ENCODE results near the gene LIPE.

The LIPE gene

DNA sequence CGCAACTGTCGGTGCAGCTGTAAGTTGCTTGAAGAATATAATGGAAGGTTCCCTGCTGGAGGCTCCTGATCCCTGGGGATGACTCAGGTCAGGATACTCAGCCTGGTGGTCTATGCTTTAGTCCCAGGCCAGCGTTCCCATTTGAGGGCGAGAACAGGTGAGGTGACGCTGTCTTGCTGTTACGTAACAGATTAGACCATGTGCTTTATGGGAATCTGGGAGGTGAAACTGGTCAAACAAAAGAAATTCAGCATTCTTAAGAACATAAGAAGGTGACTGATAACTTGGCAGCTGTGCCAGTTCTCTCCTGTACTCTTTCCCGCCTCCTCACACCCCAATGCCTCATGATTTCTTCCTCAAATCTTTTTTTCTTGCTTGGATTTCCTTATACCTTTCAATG is 15.6 kb upstream of the LIPE start, which contains the start of gene CXCL17:
CXCL17 (minus strand) TSS at position 114 of the 400 bp plus-strand sequence. CDS start 114 bp downstream, outside the sequence.
- DNase-seq: no peak

DNA sequence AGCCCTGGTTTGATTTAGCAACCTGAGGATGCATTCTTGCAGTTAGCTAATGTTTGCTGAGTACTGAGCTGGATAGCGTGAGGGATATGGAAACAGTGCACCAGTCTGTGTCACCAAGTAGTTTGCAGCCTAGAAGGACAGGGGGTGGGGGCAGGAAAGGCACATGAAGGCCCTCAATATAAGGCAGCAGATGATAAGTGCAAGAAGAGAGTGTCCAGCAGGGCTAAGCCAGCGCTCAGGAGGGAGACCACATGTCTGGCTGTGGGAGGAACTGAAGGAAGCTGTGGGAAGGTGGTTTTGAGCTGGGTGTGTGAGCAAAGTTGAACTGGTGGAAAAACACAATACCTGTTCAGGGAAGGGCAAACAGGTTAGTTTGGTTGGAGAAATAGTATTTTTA is 13.9 kb upstream of the LIPE start:
- DNase-seq: peak; percentile 20

DNA sequence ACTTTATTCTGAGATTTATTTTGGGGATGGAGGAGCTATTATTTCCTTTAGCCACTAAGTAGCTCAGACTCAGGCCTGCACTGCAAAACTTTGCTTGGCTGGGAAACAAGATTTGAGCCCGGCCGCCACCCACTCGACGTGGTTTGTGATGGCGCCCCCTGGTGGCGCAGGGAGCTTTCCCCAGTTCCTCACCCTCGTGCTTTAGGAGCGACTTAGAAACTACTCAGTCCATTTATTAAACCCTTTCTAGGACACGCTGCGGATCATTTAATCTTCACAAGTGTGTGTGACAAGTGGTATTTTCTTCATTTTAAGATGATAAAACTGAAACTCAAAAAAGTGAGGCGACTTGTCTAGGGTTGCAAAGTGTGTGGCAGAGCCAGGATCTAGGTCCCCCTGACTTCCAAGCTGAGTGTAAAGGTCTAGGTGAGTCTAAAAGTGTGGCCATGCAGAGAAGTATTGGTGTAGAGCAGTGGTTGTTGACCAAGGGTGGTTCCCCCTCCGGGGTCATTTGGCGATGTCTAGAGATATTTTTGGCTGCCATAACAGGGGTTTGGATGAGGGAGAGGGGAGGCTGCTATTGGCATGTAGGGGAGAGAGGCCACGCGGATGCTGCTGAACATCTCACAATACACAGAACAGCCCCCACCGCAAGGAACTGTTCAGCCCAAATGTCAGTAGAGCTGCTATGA is 13.3 kb upstream of the LIPE start:
- peak; percentile 88 for DNase-seq

DNA sequence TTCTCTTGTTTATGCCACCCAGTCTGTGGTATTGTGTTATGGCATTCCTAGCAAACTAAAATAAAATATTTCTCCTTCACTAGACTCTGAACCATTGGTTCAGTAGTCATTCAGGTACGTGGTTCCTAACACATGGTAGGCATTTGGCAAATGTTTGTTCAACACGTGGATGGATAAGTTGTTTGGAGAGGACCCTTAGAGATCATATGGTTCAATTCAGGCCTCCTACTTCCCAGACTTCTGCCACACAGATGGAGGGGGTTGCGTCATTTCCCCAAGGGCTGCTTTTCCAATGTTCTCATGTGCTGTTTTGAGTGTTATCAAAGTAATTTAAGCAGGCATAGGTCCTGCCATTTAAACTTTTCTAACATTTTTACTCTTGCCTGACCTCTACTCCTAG is 8.8 kb upstream of the LIPE start:
- no peak for DNase-seq

DNA sequence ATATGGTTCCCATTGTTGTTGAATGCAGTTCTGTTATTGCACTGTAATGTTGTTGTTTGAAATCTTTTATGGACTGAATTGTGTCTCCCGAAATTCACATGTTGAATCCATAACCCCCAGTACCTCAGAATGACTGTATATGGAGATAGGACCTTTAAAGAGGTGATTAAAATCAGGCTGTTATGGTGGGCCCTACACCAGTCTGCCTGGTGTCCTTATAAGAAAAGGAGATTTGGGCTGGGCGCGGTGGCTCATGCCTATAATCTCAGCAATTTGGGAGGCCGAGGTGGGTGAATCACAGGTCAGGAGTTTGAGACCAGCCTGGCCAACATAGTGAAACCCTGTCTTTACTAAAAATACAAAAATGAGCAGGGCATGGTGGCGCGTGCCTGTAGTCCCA is 8.1 kb upstream of the LIPE start:
- no peak for DNase-seq

DNA sequence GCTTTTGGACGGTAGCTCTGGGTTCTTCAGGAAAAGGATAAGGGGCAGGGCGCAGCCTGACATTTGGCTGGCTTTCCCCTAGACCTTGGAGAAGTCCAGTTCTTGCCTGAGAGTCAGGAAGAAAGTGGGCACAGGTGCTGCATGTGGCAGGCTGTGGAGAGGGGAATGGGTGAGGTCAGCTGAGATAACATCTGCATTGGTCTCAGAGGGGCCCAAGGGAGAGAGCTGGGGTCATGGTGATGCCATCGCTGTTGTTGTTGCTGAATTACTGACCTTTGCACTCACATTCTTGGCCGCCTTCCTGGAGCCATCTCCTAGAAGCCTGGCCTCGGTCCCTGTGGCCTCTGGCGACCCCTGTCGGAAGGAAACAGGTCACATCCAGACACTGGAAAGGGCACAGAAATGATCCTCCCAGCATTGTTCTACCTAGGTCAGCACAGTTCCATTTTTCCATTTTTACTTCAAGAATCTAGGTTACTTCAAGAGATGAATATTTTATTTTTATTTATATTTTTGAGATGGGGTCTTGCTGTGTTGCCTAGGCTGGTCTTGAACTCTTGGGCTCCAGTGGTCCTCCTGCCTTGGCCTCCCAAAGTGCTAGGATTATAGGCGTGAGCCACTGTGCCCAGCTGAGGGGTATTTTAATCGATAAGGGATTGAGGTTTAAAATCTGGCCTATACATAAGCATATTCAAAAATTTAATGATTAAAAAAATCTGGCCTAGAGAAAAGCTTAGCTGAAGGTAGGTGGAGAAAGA is 6.5 kb upstream of the LIPE start:
- DNase-seq: peak; percentile 81

DNA sequence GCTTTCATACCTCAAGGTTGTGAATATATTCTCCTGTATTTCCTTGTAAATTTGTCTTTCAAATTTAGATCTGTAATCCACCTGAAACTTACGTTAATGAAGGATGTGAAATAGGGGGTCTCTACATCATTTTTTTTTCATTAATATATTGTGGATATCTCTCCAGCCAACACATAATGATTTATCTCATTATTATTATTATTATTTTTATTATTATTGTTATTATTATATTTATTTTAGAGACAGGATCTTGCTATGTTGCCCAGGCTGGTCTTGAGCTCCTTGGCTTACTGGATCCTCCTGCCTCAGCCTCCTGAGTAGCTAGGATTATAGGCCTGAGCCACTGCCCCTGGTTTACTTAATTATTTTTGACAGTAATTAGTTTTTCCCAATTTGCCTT is 4.3 kb upstream of the LIPE start:
- DNase-seq: no peak

DNA sequence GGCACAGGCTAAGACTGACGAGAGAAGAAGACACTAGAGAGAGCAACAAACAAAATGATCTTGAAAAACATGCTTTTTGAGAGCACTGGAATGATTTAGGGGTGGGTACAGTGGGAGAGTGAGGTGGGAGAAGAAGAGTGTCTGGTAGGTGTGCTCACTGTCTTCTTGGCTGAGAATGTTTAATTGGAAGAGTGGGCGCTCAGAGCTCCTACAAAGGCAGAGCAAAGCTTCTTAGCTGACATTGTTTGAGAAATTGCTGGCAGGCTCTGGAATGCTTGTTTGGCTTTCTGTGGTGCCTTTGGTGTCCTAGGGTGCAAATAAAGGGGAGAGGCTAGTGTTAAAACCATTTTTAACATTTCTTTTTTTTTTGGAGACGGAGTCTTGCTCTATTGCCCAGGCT is 1.5 kb upstream of the LIPE start:
- DNase-seq: no peak

DNA sequence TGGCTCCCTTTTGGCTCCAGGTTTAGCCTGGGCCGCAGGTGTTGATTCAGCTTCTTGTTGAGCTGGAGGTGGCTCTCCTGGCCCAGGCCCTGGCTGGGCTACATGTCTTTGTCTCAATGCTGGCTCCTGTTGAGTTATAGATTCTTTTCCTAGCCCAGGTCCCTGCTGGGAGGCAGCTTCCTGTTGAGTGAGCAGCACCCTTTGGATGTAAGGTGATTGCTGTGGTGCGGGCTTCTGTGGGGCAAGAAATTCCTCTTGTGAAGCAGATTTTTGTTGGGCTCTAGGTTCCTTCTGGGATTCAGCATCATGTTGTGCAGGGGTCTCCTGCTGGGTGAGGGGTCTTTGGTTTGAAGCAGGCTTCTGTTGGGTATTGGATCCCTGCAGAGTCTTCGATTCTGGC is 545 bp downstream of the LIPE start:
- DNase-seq: no peak

DNA sequence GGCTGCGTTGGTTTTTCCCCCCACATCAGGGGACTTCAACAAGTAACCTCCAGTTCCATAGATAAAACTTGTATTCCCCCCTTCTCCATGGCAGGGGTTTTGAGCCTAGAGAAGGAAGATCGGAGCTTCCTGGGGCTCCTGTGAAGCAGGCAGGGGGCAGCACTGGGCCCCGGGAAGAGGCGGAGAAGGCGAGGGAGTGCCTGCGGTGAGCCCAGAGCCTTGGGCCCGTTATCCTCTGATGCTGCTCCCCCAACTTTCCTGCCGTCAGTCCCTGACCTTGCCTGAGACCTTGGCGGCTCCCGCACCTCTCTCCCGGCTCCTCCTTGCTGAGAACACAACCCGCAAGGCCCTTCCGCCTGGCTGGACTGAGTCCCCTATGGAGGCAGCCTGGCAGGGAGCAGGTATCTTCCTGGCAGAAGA is 2.5 kb downstream of the LIPE start:
- no peak for DNase-seq

DNA sequence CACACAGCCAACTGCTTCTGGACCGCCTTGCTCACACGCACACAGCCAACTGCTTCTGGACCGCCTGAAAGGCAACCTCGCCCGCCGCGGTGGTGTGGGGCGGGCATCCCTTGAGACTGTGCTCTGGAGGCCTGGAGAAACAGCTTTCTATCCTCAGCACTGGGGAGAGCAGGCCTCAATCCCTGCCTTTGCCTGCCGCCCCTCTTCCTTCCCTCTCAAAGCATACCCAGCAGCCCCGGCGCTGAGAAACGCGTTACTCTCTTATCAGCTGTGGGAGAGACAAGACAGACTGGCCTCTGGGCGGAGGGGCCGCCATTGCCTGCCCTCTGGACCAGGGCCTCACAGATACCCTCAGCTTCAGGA is 2.9 kb downstream of the LIPE start:
- no peak for DNase-seq

DNA sequence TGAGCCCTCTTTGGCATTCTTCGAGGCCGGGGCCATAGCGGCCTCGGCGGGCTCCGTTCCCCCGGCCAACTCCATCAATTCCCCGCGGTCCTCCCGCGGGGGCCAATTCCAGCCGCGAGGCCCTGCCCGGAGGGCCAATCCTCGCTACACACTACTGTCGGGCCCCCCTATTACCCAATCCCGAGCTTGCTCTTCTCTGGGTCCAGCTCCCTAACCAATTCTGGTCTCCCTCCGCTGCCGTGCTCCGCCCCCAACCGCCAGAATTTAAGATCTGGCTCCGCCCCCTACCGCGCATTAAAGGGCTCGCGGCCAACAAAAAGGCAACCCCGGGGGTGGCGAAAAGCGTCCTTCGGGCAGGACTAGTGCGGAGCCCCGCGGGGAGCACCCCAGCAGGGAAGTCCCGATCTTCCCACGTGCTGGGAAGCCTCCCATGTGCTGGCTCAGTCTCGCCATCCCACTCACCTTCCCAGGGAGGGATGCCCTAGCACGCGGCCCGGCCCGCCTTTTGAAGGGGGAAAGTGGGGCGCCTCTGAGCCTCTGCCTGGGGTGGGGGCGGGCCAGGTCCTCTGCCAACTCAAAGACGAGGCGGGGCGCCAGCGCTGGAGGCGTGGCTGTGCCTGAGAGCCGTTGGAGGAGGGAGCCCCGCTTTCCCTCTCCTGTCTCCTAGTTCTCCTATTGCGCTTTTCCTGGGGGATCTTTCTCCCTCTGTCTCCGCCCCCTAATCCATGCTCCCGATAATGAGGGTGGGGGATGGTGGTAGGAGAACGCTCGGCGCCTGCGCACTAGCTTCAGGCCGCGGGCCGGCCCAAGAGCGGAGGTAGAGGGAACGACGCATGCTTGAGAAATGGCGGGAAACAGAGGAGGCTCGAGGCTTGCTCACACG is 3.5 kb downstream of the LIPE start:
- peak; percentile 95 for DNase-seq

DNA sequence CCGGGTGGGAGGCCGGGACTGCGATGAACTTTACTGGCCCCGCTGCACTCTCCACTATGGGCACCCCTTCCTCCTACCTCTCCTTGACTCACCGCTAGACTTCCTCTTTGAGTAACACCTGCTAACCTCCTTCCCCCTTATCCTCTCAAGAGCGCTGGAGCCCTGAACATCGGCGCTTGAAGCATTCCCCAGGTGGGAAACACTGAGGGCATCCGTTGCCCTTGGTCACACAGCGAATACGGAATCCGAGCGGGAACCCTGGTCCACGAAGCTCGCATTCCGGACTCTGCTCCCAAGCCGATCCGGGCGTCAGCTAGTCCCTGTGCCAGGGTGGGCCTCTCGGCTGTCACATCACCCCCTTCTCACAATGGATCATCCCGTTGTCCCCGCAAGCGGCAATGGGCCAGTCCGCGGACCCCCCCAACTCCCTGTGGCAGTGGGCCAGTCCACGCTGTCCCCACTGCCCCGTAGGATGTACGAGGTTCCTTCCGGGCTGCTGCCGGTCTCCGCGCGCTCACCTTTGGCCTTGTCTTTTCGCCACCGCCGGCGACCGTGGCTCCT is 4.2 kb downstream of the LIPE start:
- DNase-seq: peak; percentile 58

DNA sequence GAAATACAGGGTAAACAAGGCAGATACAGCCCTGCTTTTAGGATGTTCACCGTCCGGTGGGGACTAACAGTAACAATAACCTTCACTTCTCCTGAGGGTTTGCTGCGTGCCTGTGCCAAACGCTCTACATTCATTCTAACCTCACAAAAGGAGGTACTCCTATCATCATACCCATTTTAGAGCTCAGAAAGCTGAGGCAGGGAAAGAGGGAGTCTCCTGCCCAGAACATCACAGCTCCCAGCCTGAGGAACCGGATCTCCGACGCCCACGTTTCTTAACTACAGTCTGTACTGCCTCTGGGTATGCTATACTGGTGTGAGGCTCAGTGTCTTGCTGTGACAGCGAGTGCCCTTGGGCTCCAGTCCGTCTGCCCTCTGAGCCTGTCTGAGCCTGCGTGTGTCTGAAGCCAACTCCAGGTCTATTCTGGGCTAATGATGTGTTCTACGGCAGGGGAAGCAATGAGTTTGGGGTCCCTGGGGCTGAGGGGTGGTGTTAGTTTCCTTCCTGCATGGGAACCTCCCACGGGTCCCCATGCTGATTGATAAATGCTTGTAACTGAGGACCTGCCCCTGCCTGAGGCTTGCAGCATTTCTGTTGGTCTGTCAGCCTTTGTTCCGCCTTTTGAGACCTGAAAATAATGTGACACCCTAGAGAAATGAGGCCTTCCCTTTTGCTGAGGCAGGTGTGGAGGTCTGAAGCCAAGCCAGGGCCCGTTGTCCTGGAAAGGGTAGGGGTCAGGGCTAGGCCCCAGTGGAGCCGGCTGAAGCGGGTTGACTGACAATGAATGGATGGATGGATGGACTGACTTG is 4.9 kb downstream of the LIPE start:
- no peak for DNase-seq

DNA sequence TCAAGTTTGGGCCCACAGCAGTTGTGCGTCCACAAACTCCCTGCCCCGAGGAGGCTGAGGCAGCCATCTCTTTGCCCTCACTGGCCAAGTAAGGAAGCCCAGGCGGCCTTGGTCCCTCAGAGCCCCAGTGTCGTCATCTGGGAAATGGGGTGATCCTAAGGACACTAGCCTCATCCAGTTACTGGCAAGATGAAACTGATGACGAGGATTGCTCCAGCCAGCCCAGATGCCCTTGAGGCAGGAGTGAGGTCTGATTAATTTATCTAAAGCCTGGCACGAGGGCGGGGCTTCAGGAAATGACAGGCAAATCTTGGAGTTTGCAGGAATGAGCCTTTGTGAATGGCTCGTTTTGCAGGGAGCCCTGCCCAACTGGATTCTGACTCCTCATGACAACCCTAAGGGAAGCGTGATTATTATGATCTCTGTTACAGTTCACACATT is 5.6 kb downstream of the LIPE start:
- no peak for DNase-seq

DNA sequence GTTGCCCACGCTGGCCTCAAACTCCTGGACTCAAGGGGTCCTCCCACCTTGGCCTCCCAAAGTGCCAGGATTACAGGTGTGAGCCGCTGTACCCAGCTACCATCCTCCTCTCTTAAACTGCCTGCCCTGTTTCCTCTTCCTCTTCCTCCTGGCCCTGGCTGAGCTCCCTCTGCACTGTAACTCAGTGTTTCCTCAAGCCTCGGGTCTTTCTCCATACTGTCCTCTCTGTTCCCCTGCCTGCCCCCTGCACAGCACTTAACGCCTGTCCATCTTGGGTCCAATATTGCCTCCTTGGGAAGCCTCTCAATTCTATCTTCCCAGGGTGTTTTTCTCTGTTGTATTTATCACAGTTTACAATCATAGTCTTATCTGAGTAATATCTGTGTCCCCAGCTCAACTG is 6.1 kb downstream of the LIPE start:
- DNase-seq: no peak

DNA sequence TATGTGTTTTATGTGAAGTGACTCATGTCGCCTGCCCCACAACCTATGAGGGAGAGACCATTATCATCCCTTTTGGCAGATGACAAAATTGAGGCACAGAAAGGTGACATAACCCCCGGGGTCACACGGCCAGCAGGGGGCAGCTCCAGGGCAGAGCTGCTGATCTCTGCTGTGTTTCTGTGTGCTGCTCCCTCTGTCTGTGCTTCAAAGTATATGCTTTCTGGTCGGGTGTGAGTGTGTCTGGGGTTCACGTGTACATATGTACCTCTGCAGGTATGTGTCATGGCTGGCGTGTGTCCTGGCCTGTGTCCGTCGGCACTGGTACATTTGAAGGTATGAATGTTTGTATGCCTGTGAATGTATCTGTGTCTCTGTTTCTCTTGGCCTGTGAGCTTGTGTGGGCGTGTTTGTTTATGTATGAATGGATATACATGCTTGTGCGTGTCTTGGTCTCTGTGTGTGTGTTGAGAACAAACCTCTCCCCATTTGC is 7.1 kb downstream of the LIPE start:
- DNase-seq: peak; percentile 86

DNA sequence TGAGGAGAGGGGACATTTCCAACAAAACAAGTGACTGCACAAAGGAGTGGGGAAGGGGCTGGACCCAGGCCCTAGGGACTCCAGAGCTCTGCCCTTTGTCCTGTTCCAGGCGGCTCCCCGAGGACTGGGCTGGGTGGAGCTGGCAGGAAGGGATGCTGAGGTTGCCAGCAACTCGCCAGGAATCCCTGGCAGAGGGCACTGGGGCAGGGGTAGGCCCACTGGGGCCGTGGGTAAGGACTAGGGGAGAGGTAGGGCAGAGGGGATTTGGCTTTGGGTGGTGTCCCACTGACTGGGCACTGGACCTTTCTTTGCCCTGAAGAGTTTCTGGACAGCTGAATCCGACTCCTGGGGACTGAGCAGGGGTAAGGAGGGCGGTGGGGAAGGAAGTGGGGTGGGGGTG is 7.9 kb downstream of the LIPE start:
- no peak for DNase-seq

DNA sequence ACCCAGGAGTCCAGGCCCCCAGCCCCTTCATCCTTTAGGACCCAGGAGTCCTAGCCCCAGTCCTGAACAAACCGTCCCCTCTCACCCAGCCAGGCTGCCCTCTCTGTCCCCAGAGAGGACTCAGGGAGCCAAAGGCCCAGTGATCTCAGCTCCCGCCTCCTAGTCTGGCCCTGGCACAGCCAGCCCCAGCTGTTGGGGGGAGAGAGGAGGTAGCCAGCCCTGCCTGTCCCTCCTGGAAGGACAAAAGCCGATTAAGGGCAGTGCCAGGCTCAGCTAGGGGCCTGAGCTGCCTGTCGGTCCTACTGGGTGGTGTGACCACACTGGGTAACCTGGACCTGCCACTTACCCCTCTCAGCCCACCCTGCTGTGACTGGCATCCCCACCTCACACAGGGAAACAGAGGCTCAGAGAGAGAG is 14.5 kb downstream of the LIPE start:
- DNase-seq: no peak

DNA sequence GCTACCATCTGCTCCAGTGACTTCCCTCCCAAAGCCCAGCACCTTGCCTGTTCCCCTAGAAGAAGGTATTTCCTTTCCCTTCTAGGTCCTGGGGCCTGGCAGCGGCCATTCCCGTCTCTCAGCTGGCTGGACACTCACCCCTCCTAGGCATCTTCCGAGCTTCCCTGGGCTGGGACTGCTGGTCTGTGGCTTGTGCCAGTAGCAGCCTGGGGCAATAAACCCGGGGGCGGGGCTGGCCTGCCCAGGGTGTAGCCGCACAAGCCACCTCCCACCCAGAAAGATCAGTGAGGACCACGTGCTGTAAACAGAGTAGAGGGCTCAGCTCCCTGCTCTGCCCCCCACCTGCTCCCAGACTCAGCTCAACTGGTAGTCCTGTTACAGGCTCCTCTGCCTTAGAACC is 15.0 kb downstream of the LIPE start:
- DNase-seq: no peak

DNA sequence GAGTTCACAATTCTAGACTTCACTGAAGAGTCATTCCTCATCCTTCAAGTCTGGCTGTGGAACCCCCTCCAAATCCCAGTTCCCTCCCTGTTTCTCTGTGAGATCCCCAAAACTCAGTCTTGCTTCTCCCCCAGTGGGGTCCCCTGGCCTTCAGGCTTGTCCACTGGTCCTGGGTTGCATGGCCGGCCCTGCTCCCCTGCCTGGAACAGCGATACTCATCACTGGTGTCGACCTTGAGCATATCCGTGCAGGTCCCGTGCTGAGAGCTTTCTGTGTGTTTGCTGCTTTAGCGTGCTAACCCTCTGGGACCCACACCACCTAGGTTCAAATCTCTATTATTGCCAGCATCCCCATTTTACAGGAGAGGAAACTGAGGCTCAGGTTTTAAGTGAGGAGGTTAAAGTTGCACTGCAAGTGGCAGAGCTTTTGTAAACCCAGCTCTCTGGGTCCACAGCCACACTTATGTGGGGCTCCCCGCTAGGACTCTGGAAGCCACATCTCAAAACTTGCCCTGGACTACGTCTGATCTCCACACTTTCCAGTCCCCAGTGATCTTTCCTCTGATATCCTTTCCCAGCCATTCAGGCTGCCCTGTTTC is 15.5 kb downstream of the LIPE start:
- DNase-seq: no peak

DNA sequence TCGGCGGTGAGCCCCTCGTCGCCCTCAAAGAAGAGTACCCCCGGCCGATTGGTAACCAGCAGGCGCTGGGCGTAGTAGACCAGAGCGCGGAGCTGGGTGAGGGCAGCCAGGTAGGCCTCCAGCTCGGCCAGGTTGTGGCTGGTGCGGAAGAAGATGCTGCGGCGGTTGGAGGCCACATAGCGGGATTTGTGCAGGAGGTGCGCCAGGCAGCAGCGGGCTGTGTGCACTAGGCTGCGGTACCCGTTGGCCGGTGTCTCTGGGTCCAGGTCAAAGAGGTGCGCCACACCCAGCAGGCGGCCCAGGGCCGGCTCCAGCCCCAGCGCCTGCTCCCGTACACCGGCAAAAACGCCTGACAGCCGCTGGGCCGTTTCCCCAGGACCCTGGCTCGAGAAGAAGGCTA is 16.8 kb downstream of the LIPE start:
- no peak for DNase-seq

All from CD4-positive, alpha-beta T cell treated with Interleukin-6 for 4 hours (primary cell).